ENCODE results near the gene TBC1D8. TPM values are rescaled to one million over a fixed set of nuclear protein-coding genes. Genes with fewer than 3 reads are reported as not detected.

The TBC1D8 gene
- total and polyA plus RNA-seq, 2 experiments from 2014 or later: 18.0 to 36.9 TPM

DNA sequence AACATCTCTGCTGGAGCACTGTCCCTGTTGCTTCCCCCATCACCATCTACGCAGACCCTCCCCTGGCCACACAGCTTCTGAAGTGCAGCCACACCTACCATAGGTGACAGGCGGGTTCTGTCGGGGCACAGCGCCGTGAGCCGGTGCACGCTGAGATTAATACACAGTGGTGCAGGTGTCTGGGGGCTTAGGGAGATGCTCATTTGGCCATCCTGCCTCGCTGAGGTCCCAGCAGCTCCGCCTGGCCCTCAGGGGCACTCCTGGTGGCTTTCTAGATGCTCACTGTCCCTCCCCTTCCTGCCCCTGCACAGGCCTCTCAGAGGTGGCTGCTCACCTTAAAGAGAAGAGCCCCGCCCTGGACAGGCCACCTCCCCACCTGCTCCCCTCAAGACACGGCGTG is 168.0 kb downstream of the TBC1D8 start:
- Histone ChIP-seq H3K4me1 (ENCODE audit: insufficient read depth) (peaks cover 6% of the 10 kb centered on the region; the same call in 1 of the 2 replicates), H3K4me3 (no peak overlapping the region), H3K4me2 (no peak overlapping the region), H4K20me1 (replicated peaks; ENCODE audit: insufficient read depth) (no peaks in the 10 kb centered on the region), H3F3A (replicated peaks; ENCODE audit: low read depth) (no peaks in the 10 kb centered on the region), H3K9me2 (ENCODE audit: insufficient read depth) (no peaks in the 10 kb centered on the region), H3K36me3 (ENCODE audit: insufficient read depth) (no peaks in the 10 kb centered on the region; the same call in 1 of the 2 replicates), H3K27ac (ENCODE audit: low read depth) (no peak overlapping the region), H3K79me2 (replicated peaks; ENCODE audit: insufficient read depth) (no peaks in the 10 kb centered on the region), H3K27me3 (ENCODE audit: insufficient read depth) (no peaks in the 10 kb centered on the region), H2AFZ (no peak overlapping the region)
- H3K36me3 Mint-ChIP-seq (ENCODE audit: low read depth): no peaks in the 10 kb centered on the region
- no peak for DNase-seq (ENCODE audit: low spot score)
- no peak overlapping the region for H3K27ac Mint-ChIP-seq
- ATAC-seq: peak; percentile 16; the same call in 1 of the 3 replicates
- no peaks in the 10 kb centered on the region for H3K9me3 Mint-ChIP-seq
- TF ChIP-seq CTCF (conservative IDR thresholded peaks at IDR 0.05; ENCODE audit: low read depth in 2 of 2) (no peak), ZNF114 (CRISPR knock-in tag; IDR thresholded peaks at IDR 0.05) (no peak), EZH2phosphoT487 (IDR thresholded peaks at IDR 0.05; ENCODE audit: unreplicated experiment) (no peak)
- peaks cover 22% of the 10 kb centered on the region for H3K4me1 Mint-ChIP-seq
- H3K27me3 Mint-ChIP-seq (ENCODE audit: insufficient read depth, low read depth, poor library complexity): no peaks in the 10 kb centered on the region
- H3K4me3 Mint-ChIP-seq: no peak overlapping the region

GRCh38 chr2:100982431-100982861 is 168.7 kb downstream of the TBC1D8 start:
- TF ChIP-seq, protein P1, sequence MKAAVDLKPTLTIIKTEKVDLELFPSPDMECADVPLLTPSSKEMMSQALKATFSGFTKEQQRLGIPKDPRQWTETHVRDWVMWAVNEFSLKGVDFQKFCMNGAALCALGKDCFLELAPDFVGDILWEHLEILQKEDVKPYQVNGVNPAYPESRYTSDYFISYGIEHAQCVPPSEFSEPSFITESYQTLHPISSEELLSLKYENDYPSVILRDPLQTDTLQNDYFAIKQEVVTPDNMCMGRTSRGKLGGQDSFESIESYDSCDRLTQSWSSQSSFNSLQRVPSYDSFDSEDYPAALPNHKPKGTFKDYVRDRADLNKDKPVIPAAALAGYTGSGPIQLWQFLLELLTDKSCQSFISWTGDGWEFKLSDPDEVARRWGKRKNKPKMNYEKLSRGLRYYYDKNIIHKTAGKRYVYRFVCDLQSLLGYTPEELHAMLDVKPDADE (IDR thresholded peaks at IDR 0.05): no peak
- peak in 1 of 2 experiments; percentile 24; a peak in 2 of 4 replicates for TF ChIP-seq CTCF (conservative IDR thresholded peaks at IDR 0.05; ENCODE audit: low read depth in 2 of 2)
- H3K9me2 ChIP-seq (ENCODE audit: insufficient read depth): no peaks in the 10 kb centered on the region
- H3K27ac ChIP-seq (ENCODE audit: low read depth): no peak overlapping the region
- peak overlapping the region; percentile 80; the same call in 1 of the 2 replicates for H2AFZ ChIP-seq
- peaks cover 22% of the 10 kb centered on the region for H3K4me1 Mint-ChIP-seq
- no peaks in the 10 kb centered on the region for H3K27me3 Mint-ChIP-seq (ENCODE audit: insufficient read depth, low read depth, poor library complexity)
- no peaks in the 10 kb centered on the region for H3K9me3 Mint-ChIP-seq
- peak; percentile 40 for DNase-seq (ENCODE audit: low spot score)
- no peaks in the 10 kb centered on the region; the same call in 1 of the 2 replicates for H3K36me3 ChIP-seq (ENCODE audit: insufficient read depth)
- H3K4me1 ChIP-seq (ENCODE audit: insufficient read depth): peaks cover 6% of the 10 kb centered on the region; the same call in 1 of the 2 replicates
- no peak overlapping the region for H3K4me2 ChIP-seq
- H3K4me3 ChIP-seq: no peak overlapping the region
- no peak overlapping the region for H3K4me3 Mint-ChIP-seq
- H3K27me3 ChIP-seq (ENCODE audit: insufficient read depth): no peaks in the 10 kb centered on the region
- H3K36me3 Mint-ChIP-seq (ENCODE audit: low read depth): no peaks in the 10 kb centered on the region
- no peaks in the 10 kb centered on the region for H4K20me1 ChIP-seq (replicated peaks; ENCODE audit: insufficient read depth)
- H3F3A ChIP-seq (replicated peaks; ENCODE audit: low read depth): no peaks in the 10 kb centered on the region
- no peaks in the 10 kb centered on the region for H3K79me2 ChIP-seq (replicated peaks; ENCODE audit: insufficient read depth)
- ATAC-seq: peak; percentile 59
- no peak overlapping the region for H3K27ac Mint-ChIP-seq

All from GM23338 (cell line).